Smooth muscle cell (in vitro differentiated cells): ENCODE measurements around the gene PTH1R. TPM values are rescaled to one million over a fixed set of nuclear protein-coding genes. Genes with fewer than 3 reads are reported as not detected.

Experiments
- DNase-seq: peaks from one replicate; lab custom pipeline; 2025; ENCODE audit not compliant: unreplicated experiment; lab: John Stamatoyannopoulos, UW
- H2AFZ ChIP-seq: fragments of 200-600 bp; sonication (generic); 2 replicates; pipeline ENCODE4 v1.6.0; 2016; ENCODE audit warnings: antibody characterized with exemption, low read depth, mild to moderate bottlenecking
- H3F3A ChIP-seq: fragments of 200-600 bp; sonication (generic); 2 replicates; pipeline ENCODE4 v1.6.0; 2017; ENCODE audit warnings: antibody characterized with exemption, low read depth
- H3K27ac ChIP-seq: fragments of 200-600 bp; sonication (generic); 2 replicates; pipeline ENCODE4 v1.5.1; 2016; ENCODE audit warnings: low read depth, mild to moderate bottlenecking
- H3K27me3 ChIP-seq: fragments of 200-600 bp; sonication (generic); 2 replicates; pipeline ENCODE4 v1.6.1; 2016; ENCODE audit warnings: low read depth, mild to moderate bottlenecking
- H3K36me3 ChIP-seq: fragments of 200-600 bp; sonication (generic); 2 replicates; pipeline ENCODE4 v1.5.1; 2016; ENCODE audit warnings: low read depth
- H3K4me1 ChIP-seq: fragments of 200-600 bp; sonication (generic); 2 replicates; pipeline ENCODE4 v1.5.1; 2016; ENCODE audit warnings: low read depth
- H3K4me2 ChIP-seq: fragments of 200-600 bp; sonication (generic); 2 replicates; pipeline ENCODE4 v1.6.0; 2016; ENCODE audit warnings: mild to moderate bottlenecking
- H3K4me3 ChIP-seq: fragments of 200-600 bp; sonication (generic); 2 replicates; pipeline ENCODE4 v1.5.1; 2016; ENCODE audit warnings: mild to moderate bottlenecking
- H3K79me2 ChIP-seq: fragments of 200-600 bp; sonication (generic); 2 replicates; pipeline ENCODE4 v1.6.0; 2016; ENCODE audit warnings: low read depth, mild to moderate bottlenecking
- H3K9ac ChIP-seq: fragments of 200-600 bp; sonication (generic); 2 replicates; pipeline ENCODE4 v1.6.0; 2016; ENCODE audit warnings: low read depth
- H3K9me3 ChIP-seq: fragments of 200-600 bp; sonication (generic); replicated peaks from 2 replicates; pipeline ENCODE4 v1.5.1; 2016; ENCODE audit warnings: low read depth
- H4K20me1 ChIP-seq: fragments of 200-600 bp; sonication (generic); 2 replicates; pipeline ENCODE4 v1.6.0; 2016; ENCODE audit warnings: low read depth
- WGBS: methylation state at CpG from one replicate; pipeline ENCODE4 v1.1.7; 2016; ENCODE audit warnings: low lambda C conversion rate; 5-methylcytosine and 5-hydroxymethylcytosine counted together
- polyA plus RNA-seq: library from polyadenylated mRNA; unstranded; fragments of >200 nt; fragmentation: Nextera tagmentation; extraction: Ambion mirVana; gene quantifications from 2 replicates; pipeline ENCODE4 v1.2.1, GENCODE V29; 2016
- total RNA-seq: library from RNA; depleted of rRNA; stranded (reverse); fragments of >200 nt; gene quantifications from 2 replicates; pipeline ENCODE4 v1.2.3, GENCODE V29; 2014
- TF ChIP-seq, protein P1 (sequence below): fragments of 200-600 bp; sonication (generic); IDR thresholded peaks from 2 replicates; pipeline ENCODE4 v1.5.1; 2017; ENCODE audit warnings: borderline replicate concordance, mild to moderate bottlenecking, antibody characterized with exemption; ENCODE audit not compliant: insufficient read depth, poor library complexity, severe bottlenecking

Gene PTH1R
- total and polyA plus RNA-seq, 2 experiments from 2014 or later, result 17.7 to 50.6 TPM

DNA sequence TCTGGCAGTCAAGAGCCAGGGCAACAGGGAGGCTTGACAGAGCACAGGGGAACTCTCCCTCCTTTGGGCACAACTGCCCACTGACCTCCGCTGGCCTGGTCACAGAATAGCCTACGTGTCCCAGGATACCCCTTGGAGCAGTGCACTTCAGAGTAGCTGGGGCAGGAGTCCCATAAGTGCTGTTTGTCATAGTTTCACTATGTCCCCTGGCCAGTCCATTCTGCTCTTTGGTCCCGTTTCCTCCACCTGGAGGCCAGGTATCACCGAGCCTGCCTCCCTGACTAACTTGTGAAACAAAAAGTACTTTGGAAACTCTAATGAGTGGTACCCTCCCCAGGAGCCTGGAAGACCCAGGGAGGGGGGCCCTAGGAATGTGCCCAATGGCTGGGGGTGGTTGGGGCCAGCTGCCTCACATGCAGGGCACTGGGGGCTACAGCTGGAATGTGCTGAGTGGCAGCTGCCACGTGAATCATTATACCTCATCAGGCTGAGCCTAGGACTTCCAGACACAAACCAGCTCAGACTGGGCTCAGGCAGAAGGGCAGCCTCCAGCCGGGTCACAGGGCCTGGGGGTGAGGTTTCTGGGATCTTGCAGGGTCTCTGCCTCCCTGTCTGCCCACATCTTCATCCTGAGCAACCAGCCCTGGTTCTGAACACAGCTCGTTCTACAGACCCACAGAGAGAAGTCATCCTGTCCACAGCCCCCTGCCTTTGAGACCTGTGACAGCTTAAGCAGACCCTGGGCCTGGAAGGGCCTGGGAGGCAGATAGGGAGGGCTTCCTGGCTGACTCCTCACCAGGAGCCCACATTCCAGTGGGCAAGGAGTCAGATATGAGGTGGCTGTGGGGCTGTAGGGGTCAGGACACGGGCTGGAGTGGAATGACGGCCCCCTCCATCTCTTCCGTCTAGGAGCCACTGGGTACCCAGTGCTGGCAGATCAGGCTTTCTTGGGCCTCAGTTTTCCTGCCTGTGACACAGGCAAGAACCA, 914 bp upstream of the PTH1R start:
- Histone ChIP-seq H3K27me3 (no peaks in the 10 kb centered on the region), H4K20me1 (no peaks in the 10 kb centered on the region), H3K36me3 (no peaks in the 10 kb centered on the region), H3K4me3 (no peak overlapping the region), H2AFZ (no peak overlapping the region), H3K9ac (no peak overlapping the region), H3K4me1 (peaks cover 16% of the 10 kb centered on the region), H3K4me2 (no peak overlapping the region), H3K79me2 (no peaks in the 10 kb centered on the region), H3K27ac (no peak overlapping the region), H3F3A (no peaks in the 10 kb centered on the region), H3K9me3 (no peaks in the 10 kb centered on the region)
- 67% methylated on average over 10 of the region's 10 CpGs for WGBS
- TF ChIP-seq, protein P1, sequence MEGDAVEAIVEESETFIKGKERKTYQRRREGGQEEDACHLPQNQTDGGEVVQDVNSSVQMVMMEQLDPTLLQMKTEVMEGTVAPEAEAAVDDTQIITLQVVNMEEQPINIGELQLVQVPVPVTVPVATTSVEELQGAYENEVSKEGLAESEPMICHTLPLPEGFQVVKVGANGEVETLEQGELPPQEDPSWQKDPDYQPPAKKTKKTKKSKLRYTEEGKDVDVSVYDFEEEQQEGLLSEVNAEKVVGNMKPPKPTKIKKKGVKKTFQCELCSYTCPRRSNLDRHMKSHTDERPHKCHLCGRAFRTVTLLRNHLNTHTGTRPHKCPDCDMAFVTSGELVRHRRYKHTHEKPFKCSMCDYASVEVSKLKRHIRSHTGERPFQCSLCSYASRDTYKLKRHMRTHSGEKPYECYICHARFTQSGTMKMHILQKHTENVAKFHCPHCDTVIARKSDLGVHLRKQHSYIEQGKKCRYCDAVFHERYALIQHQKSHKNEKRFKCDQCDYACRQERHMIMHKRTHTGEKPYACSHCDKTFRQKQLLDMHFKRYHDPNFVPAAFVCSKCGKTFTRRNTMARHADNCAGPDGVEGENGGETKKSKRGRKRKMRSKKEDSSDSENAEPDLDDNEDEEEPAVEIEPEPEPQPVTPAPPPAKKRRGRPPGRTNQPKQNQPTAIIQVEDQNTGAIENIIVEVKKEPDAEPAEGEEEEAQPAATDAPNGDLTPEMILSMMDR, result no peak
- DNase-seq, result no peak

GRCh38 chr3:46878781-46879436, 1.4 kb downstream of the PTH1R start:
- peaks cover 5% of the 10 kb centered on the region for H3K79me2 ChIP-seq
- H3K9me3 ChIP-seq, result no peaks in the 10 kb centered on the region
- H2AFZ ChIP-seq, result no peak overlapping the region
- H3K4me2 ChIP-seq, result peak overlapping the region; percentile 47
- WGBS, result 8% methylated on average over 2 of the region's 2 CpGs
- no peaks in the 10 kb centered on the region for H3F3A ChIP-seq
- H3K9ac ChIP-seq, result no peak overlapping the region
- peak; percentile 14 for DNase-seq
- H3K4me3 ChIP-seq, result no peak overlapping the region
- TF ChIP-seq, protein P1, result no peak
- H3K27ac ChIP-seq, result no peak overlapping the region
- no peaks in the 10 kb centered on the region for H3K27me3 ChIP-seq
- H3K4me1 ChIP-seq, result peaks cover 16% of the 10 kb centered on the region
- no peaks in the 10 kb centered on the region for H4K20me1 ChIP-seq
- H3K36me3 ChIP-seq, result no peaks in the 10 kb centered on the region

- WGBS, result 19% methylated on average over 23 of the region's 29 CpGs
- Histone ChIP-seq H3K27me3 (no peaks in the 10 kb centered on the region), H3K4me3 (peak overlapping the region; percentile 67), H2AFZ (peak overlapping the region; percentile 82), H3K36me3 (no peaks in the 10 kb centered on the region), H4K20me1 (peaks cover 19% of the 10 kb centered on the region), H3K27ac (no peak overlapping the region), H3K79me2 (peaks cover 24% of the 10 kb centered on the region), H3F3A (no peaks in the 10 kb centered on the region), H3K4me2 (peak overlapping the region; percentile 90), H3K4me1 (peaks cover 16% of the 10 kb centered on the region), H3K9me3 (no peaks in the 10 kb centered on the region), H3K9ac (peak overlapping the region; percentile 63)
- DNase-seq, result no peak
- TF ChIP-seq, protein P1, result no peak
These were observed 3.5 kb downstream of the PTH1R start for GRCh38 chr3:46880884-46881595.
